Mucosa of gallbladder (tissue), 1 donor: ENCODE data around the gene HOXB4. TPM values are rescaled to one million over a fixed set of nuclear protein-coding genes. Genes with fewer than 3 reads are reported as not detected.
A peak's percentile ranks its signal among the peaks of the same experiment; 100 is the strongest.

Experiments used
- DNase-seq: peaks from one replicate; pipeline ENCODE4 v3.0.0-alpha.2; 2020; ENCODE audit warnings: low spot score
- total RNA-seq: library from RNA; stranded (reverse); gene quantifications from one replicate; pipeline ENCODE4 v1.2.1, GENCODE V29; 2021
- donor health status: DM: no; HTN: no; CAD: no.

The HOXB4 gene
- total RNA-seq, 1 donor from 2014 or later: 6.4 TPM

DNA sequence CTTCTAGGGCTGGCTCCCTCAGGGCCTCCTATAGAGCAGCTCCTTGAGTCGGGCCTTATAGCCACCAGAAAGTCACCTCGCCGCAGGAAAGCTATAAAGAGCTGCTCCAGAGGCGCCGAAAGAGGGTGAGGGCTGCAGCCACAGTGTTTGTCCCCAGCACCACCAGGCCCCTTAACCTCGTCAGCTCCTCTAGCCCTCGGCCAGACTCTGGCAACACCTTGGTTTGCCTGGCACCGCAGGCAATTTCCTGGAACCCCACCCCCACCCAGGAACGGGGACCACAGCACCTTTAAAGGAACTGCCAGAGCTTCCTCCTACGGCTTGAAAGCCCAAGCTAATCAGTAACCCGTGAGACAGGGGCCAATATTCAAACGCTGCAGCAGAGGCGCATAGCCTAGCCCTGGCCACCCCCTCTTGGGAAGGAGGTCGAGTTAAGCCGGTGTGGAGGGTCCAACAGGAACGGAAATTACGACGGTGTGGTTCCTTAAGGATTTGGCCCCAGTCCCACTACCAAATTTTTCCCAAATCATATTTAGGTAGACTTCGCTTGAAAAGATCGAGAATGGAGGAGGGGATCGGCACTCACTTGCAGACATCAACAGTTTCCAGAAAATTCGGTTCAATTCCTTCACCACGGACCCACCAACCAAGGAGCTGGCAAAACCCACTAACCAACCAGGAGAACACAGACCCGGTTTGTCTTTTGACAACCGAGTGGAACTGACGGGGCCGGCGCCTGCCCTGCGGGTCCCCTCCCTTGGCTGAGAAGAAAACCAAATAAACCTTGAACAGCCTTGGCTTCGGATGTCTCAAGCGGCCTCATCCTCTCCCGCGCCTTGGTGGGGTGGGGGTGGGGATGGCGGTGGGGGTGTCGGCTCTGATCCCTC, 23.6 kb upstream of the HOXB4 start:
- DNase-seq: no peak

GRCh38 chr17:48601207-48601538, 23.0 kb upstream of the HOXB4 start:
- no peak for DNase-seq

DNA sequence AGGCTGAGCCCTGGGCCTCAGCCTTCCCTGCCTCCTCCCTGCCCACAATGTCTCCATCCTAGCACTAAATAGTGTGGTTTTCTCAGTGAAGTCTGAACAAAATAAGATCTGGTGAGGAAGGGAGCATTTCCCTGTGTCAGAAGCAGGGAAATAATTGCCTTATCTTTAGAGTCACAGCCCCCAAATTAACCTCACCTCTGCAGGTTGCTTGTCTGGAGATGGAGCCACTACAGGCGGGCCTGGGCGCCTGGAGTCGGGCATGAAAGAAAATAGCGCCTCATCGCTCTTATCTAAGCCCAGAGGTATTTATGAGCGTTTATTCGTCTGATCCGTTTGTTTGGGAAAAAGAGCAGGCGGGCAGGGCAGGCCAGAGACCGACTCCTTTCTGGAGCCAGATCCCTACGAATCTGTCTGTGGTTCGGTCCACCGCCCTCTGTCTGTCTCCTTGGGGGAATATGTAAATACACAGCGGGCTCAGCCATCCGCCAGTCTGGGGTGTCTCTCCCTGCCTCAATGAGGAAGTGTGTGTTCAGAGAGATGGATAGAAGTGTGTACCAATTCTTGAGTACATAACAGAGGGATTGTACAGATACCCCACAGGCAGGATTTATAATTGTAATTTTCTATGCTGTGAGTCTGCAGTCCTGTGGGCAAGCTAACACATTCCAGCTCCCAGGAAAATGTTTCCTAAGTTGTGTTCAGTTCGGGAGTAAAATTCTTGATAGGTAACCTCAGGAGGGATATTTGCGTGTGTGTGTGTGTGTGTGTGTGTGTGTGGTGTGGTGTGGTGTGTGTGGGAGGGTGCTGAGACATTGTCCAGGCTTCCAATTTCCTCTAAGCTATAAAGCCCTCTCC, 22.3 kb upstream of the HOXB4 start:
- DNase-seq: no peak

- DNase-seq: no peak
These were observed 21.2 kb upstream of the HOXB4 start for GRCh38 chr17:48599354-48599753.

DNA sequence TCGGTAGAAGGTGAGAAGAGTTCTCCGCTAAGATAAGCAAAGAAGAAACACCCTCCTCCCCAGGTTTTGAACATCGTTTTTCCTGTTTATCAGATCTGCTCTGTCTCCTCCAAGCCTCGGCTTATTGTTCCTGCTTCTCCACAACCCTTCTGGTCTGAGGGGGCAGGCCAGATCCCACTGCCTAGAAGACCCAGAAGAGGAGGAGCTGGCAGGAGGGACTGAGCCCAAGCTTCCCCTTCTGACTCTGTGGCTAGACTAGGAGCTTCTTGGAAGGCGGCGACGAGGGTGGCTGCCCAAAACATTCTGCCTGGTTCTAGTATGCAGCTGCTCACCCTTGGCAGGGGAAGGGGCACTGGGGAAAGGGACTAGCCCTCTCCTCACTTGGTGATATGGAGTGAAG, 20.6 kb upstream of the HOXB4 start:
- no peak for DNase-seq

GRCh38 chr17:48597778-48598631, 19.9 kb upstream of the HOXB4 start:
- no peak for DNase-seq

DNA sequence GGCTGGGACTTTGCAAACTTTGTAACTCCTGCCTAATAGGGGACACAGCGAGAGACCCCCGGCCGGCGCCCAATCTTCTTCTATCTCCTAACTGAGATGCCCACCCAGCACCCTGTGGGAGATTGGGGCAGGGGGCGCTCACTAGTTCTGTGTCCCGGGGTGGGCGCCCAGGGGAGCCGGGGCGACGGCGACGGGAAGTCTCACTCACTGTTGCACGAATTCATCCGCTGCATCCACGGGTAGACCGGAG, 19.3 kb upstream of the HOXB4 start:
- no peak for DNase-seq

DNA sequence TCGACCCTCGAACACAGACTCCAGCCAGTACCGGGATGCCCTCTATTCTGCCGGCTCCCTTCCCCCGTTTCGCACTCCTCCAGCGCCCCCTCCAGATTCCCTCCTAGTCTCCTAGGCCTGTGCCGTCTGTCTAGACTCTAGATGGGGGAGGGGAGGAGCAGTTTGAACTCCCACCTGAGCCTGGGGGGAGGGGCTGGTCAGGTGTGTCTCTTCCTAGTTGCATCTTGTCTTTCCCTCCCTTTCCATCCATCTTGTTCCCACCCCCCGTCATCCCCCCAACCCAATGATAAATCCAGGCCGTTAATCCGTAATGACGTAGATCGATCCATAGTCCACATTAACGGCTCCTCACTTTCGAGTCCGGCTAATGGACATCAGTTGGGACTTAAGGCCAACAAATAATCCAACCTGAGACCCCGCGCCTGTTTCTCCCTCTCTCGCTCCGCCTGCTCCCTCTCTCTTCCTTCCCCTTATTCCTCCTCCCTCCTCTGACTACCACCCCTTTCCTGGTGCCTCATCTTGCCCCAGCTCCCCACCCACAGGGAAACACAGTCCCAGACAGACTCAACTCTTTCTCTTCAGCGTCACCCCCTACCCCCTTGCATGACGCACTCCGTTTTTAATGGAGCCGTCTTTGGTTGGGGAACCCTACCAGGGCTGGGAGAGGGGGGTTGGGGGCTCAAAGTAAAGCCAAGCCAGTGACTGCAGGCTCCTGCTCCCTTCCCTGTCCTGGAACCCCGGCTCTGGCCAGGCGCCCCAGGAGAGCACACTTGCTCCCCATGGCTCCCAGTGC, 18.8 kb upstream of the HOXB4 start:
- no peak for DNase-seq

GRCh38 chr17:48596000-48596734, 18.0 kb upstream of the HOXB4 start:
- no peak for DNase-seq

- no peak for DNase-seq
These were observed 17.3 kb upstream of the HOXB4 start for GRCh38 chr17:48595278-48595999.

GRCh38 chr17:48594538-48595277, 16.6 kb upstream of the HOXB4 start:
- no peak for DNase-seq

GRCh38 chr17:48593840-48594537, 15.8 kb upstream of the HOXB4 start:
- DNase-seq: peak; percentile 76

DNA sequence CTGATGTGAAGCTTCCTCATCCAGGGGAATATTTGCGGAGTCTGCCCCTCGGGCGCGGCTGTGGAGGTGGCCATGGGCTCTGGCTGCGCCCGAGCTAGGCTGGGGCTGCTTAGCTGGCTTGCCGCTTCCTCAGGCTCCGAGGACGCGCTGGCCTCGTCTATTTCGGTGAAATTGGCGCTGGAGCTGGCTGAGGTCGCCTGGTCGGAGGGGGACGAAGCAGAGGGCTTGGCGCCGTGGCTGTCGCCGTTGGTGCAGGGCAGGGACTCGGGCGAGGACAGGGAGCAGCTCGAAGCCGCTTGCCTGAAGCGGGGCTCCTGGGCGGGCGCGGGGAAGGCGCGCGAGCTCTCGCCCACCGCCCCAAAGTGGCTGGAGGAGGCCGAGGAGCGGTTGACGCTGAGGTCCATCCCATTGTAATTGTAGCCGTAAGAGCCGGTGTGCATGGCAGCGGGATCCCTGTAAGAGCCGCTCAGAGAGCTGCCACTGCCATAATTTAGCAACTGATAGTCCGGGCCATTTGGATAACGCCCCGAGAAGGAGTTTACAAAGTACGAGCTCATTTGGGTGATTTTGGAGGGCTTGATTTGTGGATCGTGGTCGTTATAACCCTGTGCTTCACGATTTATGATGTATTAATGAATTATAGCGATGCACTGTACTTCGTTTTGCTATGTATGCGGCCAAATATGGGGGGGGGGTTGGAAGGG, 15.1 kb upstream of the HOXB4 start, which contains the start of gene HOXB5:
HOXB5 (minus strand) TSS at position 654 of the 704 bp plus-strand sequence; CDS start at position 557, 97 bp downstream.
- no peak for DNase-seq

DNA sequence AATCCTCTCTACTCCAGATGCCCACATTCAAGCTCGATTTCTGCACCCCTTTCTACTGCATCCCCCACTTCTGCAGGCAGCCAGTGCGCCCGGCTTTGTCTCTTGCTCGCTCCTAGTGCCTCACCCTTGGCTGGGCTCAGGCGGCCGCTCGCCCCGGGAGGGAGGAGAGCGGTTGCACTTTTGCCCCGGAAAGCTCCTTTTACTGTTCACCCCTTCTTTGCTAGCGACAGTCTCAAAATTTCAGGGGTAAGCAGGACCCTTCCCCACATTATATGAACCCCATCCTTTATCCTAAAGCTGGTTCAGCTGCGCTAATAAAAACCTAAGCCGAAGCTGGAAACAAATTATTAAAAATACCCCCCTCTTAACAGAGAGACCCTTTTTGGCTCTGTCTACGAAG, 14.4 kb upstream of the HOXB4 start:
- no peak for DNase-seq

DNA sequence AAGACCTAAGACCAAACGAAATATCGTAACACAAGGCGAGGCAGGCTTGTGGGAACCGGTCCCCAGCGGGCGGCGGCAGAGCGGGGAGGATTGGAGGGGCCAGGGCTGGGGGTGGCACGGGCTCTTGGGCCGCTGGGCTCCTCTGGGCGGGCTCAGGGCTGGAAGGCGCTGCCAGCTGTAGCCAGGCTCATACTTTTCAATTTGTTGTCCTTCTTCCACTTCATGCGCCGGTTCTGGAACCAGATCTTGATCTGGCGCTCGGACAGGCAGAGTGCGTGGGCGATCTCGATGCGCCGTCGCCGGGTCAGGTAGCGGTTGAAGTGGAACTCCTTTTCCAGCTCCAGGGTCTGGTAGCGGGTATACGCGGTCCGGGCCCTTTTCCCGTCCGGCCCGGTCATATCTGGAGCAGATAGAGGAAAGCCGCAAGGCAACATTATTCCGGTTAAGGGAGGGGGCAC, 13.9 kb upstream of the HOXB4 start:
- DNase-seq: no peak

DNA sequence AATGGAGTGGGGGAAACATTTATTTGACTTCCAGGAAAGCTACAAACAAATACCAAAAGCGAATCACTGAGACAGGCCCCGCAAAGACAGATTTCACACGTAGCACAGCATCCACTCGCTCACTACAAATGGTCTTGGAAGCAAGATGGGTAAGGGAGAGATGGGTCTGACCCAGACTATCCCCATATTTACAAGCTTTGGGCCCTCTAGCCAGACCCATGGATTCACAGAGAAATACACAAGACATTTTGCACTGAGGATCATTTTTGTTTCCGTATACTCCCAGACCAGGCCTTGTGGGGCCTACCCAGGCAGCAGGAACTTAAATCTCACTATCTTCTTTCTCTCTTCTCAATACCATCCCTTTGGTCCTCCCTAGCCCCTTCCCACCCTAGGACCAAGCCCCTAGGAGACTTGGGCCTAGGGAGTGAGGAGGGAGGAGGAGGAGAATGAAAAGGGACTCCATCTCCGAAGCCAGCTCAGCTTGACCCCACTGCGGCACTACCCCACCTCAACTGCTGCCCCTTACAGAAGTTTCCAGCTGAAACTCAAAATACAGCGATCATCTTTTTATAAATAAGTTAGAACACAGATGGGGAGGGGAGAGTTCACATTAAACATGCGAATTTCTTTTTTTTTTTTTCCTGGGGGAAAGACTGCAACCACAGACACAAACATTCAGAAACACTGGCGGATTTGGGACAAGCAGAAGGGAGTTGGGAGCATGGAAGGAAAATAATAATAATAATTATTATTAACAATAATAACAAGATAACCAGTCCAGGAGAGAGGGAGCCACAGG, 13.3 kb upstream of the HOXB4 start:
- DNase-seq: no peak

DNA sequence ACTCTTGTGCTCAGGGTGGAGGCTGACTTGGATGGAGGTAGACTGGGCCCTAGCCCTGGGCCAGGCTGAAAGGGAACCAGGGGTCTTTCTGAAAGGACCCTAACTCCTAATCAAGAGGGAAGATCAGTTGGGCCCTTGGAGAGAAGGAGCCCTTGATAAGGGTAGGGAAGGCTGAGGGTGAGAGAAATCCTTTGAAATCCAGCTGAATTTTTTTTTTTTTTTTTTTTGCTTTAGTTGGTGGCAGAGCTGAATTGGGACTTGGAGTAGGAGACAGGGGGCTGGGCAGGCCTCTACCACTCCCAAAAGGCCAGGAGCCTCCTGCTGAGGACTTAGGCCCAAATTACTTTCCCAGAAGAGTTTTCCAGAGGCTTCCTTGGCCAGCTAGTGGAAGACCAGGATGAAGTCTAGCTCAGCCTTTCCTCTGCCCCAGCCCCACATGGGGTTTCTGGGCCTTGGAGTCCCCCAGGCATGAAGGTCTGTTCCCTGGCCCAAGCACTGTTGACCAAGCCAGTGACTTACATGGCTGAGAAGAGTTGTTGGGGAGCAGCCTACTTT, 12.5 kb upstream of the HOXB4 start:
- no peak for DNase-seq
